Rectal smooth muscle tissue (tissue), 1 donor: ENCODE measurements around the gene RNASEH1.
A peak's percentile ranks its signal among the peaks of the same experiment; 100 is the strongest.

Source experiments
- H3K27ac ChIP-seq: one replicate; pipeline ENCODE4 v1.7.0; 2013; ENCODE audit warnings: low read depth, low read length, inconsistent platforms
- H3K27me3 ChIP-seq: one replicate; pipeline ENCODE4 v1.7.0; 2013; ENCODE audit warnings: low read length; ENCODE audit not compliant: control insufficient read depth, insufficient read depth
- H3K36me3 ChIP-seq: one replicate; pipeline ENCODE4 v1.7.0; 2013; ENCODE audit warnings: low read length; ENCODE audit not compliant: control insufficient read depth, insufficient read depth
- H3K4me1 ChIP-seq: one replicate; pipeline ENCODE4 v1.7.0; 2013; ENCODE audit warnings: low read length; ENCODE audit not compliant: control insufficient read depth, insufficient read depth
- H3K4me3 ChIP-seq: one replicate; pipeline ENCODE4 v1.7.0; 2013; ENCODE audit warnings: low read length
- H3K9ac ChIP-seq: one replicate; pipeline ENCODE4 v1.7.0; 2013; ENCODE audit warnings: low read length

RNASEH1 gene

DNA sequence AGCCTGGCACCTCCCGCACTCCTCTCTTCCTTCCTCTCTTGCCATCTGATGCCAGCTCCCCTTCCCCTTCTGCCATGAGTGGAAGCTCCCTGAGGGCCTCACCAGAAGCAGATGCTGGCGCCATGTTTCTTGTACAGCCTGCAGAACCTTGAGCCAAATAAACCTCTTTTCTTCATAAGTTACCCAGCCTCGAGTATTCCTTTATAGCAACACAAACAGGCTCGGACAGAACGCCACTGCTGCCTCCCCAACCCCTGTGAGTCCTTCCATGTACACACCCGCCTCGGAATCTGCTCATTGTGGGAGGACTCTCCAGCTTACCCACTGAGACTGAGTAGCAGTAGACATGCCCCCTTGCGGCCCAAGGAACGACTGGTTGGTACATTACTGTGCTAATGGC lies 8.7 kb upstream of the RNASEH1 start:
- no peak overlapping the region for H3K27ac ChIP-seq
- no peak overlapping the region for H3K4me3 ChIP-seq
- H3K27me3 ChIP-seq, result no peaks in the 10 kb centered on the region
- H3K9ac ChIP-seq, result no peak overlapping the region
- no peaks in the 10 kb centered on the region for H3K4me1 ChIP-seq
- no peaks in the 10 kb centered on the region for H3K36me3 ChIP-seq

DNA sequence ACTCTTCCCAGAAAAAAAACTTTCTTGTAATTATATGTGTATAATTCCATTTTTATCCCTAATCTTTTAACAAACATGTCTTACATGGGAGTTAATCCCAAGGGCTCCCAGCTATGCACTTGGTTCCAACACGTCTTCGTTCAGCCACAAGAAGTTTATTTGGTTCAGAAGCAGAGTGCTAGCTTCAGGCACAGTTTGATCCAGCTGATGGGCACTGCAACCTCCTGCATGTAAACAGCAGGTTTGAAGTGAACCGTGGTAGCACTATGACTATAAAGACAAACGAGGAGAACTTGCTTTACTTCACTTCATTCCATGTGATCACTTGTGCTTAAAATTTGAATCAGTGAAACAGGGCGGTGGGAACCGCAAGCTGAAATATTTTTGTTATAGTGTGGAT lies 7.0 kb upstream of the RNASEH1 start:
- no peak overlapping the region for H3K4me3 ChIP-seq
- no peaks in the 10 kb centered on the region for H3K4me1 ChIP-seq
- H3K27ac ChIP-seq, result no peak overlapping the region

DNA sequence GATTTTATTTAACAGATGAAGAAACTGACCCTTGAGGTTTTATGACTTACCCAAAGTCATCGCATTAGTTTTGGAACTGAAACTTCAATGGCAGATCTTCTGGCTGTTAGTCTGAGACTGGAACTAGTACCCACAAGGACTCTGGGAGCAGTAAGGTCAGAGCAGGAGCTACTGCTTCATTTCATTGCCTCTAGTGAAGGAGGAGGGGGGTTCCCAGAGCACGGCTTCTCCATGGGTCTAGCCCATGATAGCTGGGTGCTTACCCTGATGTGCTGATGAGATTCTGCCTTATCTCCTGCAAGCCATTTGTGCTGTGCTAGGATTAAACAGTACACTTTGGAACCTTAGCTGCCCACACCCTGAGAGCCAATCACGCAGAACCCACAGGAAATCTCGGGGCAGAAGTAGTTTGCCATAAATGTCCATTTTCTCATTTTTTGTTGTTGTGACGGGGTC lies 5.4 kb upstream of the RNASEH1 start:
- Histone ChIP-seq H3K4me1 (no peaks in the 10 kb centered on the region), H3K9ac (no peak overlapping the region), H3K4me3 (no peak overlapping the region), H3K27ac (no peak overlapping the region), H3K27me3 (no peaks in the 10 kb centered on the region), H3K36me3 (no peaks in the 10 kb centered on the region)

More for the DNA sequence above, 7.0 kb upstream of the RNASEH1 start:
- Histone ChIP-seq H3K36me3 (no peaks in the 10 kb centered on the region), H3K27me3 (no peaks in the 10 kb centered on the region), H3K9ac (no peak overlapping the region)

DNA sequence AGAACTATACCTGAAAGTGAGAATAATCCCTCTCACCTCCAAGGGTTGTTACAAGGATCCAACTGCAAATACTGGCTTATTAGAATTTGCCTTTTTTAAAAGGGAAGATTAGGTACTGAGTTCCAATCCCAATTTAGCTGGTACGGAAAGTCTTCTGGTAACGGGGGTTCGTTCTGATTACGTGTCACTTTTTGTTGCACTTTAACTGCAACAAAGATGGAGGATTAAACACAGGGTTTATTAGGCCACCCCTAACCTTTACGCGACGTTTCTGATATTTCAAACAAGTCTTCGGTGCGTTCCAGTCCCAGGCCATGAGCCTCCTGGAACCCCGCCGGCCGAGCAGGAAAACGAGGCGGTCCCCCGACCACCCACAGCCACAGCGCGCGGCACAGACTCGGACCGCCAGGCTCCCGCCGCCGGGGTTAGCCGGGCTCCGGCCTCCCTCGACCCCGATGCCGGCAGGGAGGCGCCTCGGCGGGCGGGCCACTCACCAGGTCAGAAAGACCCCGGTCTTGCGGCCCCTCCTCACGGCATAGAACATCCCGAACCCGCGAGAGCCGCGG lies 411 bp downstream of the RNASEH1 start:
- H3K4me3 ChIP-seq, result peak overlapping the region; percentile 86
- peaks cover 14% of the 10 kb centered on the region for H3K36me3 ChIP-seq
- H3K9ac ChIP-seq, result peak overlapping the region; percentile 53
- no peaks in the 10 kb centered on the region for H3K27me3 ChIP-seq
- H3K4me1 ChIP-seq, result peaks cover 5% of the 10 kb centered on the region
- peak overlapping the region; percentile 91 for H3K27ac ChIP-seq

DNA sequence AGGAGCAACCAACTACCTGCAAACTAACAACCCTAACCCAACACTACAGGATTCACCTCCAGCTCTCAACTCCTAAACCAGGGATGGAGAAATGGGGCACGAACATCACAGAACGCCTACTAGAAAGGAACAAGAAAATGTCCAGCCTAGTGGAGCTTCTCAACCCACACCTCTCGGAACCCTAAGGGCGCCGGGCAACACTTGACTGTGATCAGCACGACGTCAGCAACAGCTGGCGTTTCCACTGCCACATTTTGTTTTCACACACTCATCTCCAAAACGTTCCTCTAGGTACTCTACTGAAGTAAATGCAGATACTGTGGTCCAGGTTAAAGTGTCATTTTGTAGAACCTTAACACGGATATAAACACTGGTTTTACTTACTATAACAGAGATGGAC lies 4.2 kb downstream of the RNASEH1 start:
- Histone ChIP-seq H3K36me3 (peaks cover 28% of the 10 kb centered on the region), H3K4me1 (peaks cover 5% of the 10 kb centered on the region), H3K27ac (no peak overlapping the region), H3K9ac (no peak overlapping the region), H3K4me3 (no peak overlapping the region), H3K27me3 (no peaks in the 10 kb centered on the region)

DNA sequence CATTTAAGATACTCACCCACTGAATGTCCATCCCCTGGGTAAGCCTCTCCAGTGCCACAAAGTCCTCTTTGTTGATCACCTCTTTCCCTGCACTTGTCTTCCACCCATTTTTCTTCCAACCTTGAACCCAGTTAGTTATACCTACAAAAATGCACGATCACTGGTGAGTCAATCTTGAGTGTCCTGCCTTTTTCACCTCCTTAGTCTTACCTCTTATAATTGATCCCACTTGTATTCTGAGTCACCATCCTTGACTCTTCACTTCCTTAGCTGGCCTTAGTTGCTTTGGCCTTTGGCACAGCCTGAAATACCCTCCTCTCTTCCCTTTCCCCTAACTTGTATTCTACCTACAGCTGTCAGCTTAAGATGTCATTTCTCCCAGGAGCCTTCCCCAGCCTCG lies 10.2 kb downstream of the RNASEH1 start:
- no peak overlapping the region for H3K4me3 ChIP-seq
- peaks cover 36% of the 10 kb centered on the region for H3K36me3 ChIP-seq

DNA sequence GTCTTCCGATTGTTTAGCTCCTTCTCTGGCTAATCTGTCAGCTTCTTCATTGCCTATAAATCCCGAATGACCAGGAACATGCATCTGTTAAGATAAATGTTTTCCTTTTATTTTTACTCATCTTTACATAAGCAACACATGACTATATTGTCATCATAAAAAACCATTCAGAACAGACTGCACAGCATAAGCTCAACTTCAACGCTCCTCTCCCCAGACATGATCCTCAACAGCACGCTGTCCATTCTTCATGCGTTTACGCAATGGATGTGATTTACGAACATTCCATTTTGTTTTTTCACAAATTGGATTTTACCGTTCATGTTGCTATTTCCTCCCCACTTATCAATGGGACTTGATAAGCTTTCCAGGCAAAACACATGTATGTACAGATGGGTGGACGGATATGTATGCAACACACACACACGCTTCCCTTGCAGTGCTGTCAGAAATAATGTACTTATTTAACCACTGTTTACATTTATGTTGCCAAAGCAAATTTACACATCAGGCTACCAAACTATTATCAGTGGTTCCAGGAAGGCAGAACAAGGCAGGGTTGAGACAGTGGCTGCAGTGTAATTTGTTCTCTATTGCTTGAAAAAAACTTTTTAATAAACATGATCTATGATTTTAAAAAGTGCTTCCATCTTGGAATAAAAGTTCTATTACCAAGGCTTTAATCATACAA lies 12.2 kb downstream of the RNASEH1 start:
- H3K36me3 ChIP-seq, result peaks cover 38% of the 10 kb centered on the region
- no peak overlapping the region for H3K27ac ChIP-seq
- H3K4me1 ChIP-seq, result no peaks in the 10 kb centered on the region

More for the DNA sequence above, 10.2 kb downstream of the RNASEH1 start:
- H3K27ac ChIP-seq, result no peak overlapping the region
- no peaks in the 10 kb centered on the region for H3K4me1 ChIP-seq
- H3K27me3 ChIP-seq, result no peaks in the 10 kb centered on the region
- no peak overlapping the region for H3K9ac ChIP-seq

DNA sequence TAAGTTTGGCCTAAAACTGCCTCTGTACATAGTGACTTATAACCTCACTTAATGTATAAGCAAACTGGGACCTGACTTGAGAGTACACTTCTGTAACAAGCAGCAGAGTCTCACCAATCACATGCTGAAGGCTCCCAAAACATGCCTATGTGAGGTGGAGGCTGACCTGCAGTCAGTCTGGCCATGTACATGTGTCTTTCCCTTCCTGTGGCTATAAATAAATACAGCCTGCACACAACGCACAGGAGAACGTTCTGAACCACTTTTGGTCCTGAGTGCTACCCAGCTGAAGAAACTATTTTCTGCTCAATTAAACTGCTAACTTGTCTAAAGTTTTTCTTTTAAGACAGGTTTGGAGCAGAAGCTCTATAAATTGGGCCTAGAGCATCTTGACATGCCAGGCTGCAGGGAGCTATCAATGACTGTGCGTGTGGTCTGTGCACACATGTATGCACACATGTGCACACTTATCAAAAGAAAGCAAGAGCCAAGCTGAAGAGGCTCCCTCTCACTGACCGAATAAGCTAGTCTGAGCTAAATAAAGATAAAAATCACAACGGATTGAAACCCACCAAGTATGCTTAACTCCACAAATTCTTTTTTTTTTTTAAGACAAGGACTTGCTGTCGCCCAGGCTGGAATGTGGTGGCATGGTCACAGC lies 15.0 kb downstream of the RNASEH1 start:
- Histone ChIP-seq H3K36me3 (peaks cover 23% of the 10 kb centered on the region), H3K9ac (no peak overlapping the region), H3K4me3 (no peak overlapping the region), H3K27me3 (no peaks in the 10 kb centered on the region), H3K4me1 (no peaks in the 10 kb centered on the region), H3K27ac (no peak overlapping the region)

More for the DNA sequence above, 12.2 kb downstream of the RNASEH1 start:
- Histone ChIP-seq H3K27me3 (no peaks in the 10 kb centered on the region), H3K9ac (no peak overlapping the region), H3K4me3 (no peak overlapping the region)

DNA sequence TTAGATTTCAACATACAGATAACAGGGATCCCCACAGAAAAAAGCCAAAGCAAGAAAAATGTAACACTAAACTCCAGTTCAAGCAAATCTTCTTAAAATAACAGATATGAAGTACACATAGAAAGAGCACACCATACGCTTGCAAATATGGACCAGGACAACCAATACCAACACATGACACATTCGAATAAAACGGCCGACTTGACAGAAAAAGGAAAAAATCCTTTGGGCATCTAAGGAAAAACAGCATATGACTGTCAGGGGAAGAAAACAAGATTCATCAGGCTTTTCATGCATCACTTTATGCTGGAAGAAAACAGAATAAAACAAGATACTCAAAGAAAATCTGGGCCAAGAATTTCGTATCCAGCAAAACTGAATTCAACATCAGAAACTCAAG lies 16.0 kb downstream of the RNASEH1 start:
- no peaks in the 10 kb centered on the region for H3K4me1 ChIP-seq
- H3K9ac ChIP-seq, result no peak overlapping the region
- no peaks in the 10 kb centered on the region for H3K27me3 ChIP-seq
- no peak overlapping the region for H3K27ac ChIP-seq
- H3K4me3 ChIP-seq, result no peak overlapping the region
- peaks cover 17% of the 10 kb centered on the region for H3K36me3 ChIP-seq

DNA sequence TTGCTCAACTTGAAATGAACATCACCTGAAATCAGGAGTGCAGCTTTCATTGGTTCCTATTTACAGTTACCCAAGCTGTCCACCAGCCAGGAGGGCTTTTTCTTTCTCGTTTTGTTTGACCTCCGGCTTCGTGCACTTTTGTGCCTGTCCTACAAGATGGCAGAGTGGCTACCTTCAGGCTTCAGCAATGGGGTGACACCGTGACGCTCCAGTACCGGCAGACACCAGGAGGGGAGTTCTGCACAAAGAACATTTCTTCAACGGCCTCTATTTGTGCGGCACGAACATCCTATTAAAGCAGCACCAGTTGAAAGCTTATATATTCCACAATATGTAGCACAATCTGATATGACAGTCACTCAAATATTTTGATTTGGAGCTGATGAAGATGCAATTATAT lies 18.3 kb downstream of the RNASEH1 start:
- Histone ChIP-seq H3K9ac (no peak overlapping the region), H3K36me3 (peaks cover 17% of the 10 kb centered on the region), H3K4me3 (no peak overlapping the region), H3K27me3 (no peaks in the 10 kb centered on the region), H3K4me1 (peaks cover 9% of the 10 kb centered on the region), H3K27ac (no peak overlapping the region)

DNA sequence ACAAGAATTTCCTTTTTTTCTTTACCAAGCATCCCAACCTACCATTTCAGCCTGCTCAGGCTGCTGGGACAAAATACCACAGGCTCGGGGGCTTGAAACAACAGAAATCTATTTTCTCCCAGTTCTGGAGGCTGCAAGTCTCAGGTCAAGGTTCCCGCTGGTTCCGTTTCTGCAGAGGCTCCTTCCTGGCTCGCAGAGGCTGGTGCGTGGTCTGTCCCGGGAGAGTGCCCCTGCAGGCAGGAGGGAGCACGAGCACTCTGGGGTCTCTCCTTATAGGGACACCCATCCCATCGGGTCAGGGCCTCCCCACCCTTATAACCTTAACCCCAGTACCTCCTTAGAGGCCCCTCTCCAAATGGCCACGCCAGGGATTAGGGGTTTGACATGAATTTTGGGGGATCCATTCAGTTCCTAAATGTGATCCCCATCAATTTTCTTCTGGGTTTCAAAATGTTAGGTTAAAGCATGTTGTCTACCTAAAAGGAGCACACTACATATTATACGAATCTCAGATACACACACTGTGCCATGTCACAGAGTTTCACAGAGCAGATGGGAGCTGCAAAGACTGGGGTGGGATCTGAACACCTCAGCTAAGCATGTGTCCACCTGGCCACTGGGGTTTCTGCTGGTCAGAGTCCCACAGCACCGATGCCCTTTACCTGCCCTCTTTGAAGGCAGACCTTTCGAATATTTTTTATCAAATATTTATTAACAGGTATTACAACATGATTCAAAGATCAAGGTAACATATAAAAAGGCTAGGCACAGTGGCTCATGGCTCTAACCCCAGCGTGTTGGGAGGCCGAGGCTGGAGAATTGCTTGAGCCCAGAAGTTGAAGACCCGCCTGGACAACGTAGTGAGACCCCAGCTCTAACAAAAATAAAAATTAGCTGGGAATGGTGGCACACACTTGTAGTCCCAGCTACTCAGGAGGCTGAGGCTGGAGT lies 21.2 kb downstream of the RNASEH1 start:
- Histone ChIP-seq H3K4me3 (peak overlapping the region; percentile 62), H3K27me3 (no peaks in the 10 kb centered on the region), H3K36me3 (peaks cover 4% of the 10 kb centered on the region), H3K9ac (peak overlapping the region; percentile 71), H3K4me1 (peaks cover 14% of the 10 kb centered on the region), H3K27ac (peak overlapping the region; percentile 97)
